Endothelial cell of umbilical vein (primary cell): Measurements from ENCODE around the gene YTHDF2. TPM values are rescaled to one million over a fixed set of nuclear protein-coding genes. Genes with fewer than 3 reads are reported as not detected.

Source experiments
- BruUV-seq: library from RNA; stranded (reverse); fragments of 400-500 nt; replicated peaks from 2 replicates; lab custom pipeline; 2021; lab: Mats Ljungman, UMichigan
- CTCF ChIA-PET: fragments of 300-600, 350-600 bp; sonication (Branson Sonifier 250); formaldehyde crosslinking; loops from one replicate; lab custom pipeline; 2021; ENCODE audit warnings: antibody characterized with exemption, inconsistent platforms; lab: Charles Lee
- POLR2A ChIA-PET: fragments of 300-600, 350-600 bp; sonication (Branson Sonifier 250); formaldehyde crosslinking; loops from one replicate; lab custom pipeline; 2021; ENCODE audit warnings: antibody characterized with exemption, inconsistent platforms; lab: Charles Lee
- DNase-seq: peaks from one replicate; pipeline ENCODE4 v3.0.0-alpha.2; 2011; ENCODE audit warnings: low read depth, low spot score
- FAIRE-seq: peaks from 2 replicates; lab custom pipeline; 2011; peaks lifted over from hg19 to GRCh38; lab: Jason Lieb, UNC
- H2AFZ ChIP-seq: 2 replicates; pipeline ENCODE4 v1.6.0; 2012; ENCODE audit warnings: low read depth, low read length, control low read depth, inconsistent platforms
- H3K27ac ChIP-seq: 2 replicates; pipeline ENCODE4 v1.5.1; 2011; ENCODE audit warnings: low read depth, mild to moderate bottlenecking, control low read depth, low read length, moderate library complexity; ENCODE audit not compliant: insufficient read depth
- H3K27me3 ChIP-seq, 2 experiments: 2 replicates each; pipeline versions ENCODE4 v1.6.0 to v1.6.1; 2011; ENCODE audit warnings: low read length in 2 of 2, mixed read lengths in 1 of 2; ENCODE audit not compliant: control insufficient read depth in 2 of 2, insufficient read depth in 2 of 2
- H3K36me3 ChIP-seq, 2 experiments: 2 replicates in 1 of 2; 3 replicates in 1 of 2; pipeline ENCODE4 v1.5.1; 2011; ENCODE audit warnings: low read length in 2 of 2, mild to moderate bottlenecking in 1 of 2, moderate library complexity in 1 of 2; ENCODE audit not compliant: control insufficient read depth in 2 of 2, insufficient read depth in 2 of 2; ENCODE audit errors: extremely low read depth in 1 of 2
- H3K4me1 ChIP-seq: 3 replicates; pipeline ENCODE4 v1.5.1; 2011; ENCODE audit warnings: mild to moderate bottlenecking, low read length; ENCODE audit not compliant: control insufficient read depth, insufficient read depth; ENCODE audit errors: extremely low read depth
- H3K4me2 ChIP-seq: 2 replicates; pipeline ENCODE4 v1.6.1; 2011; ENCODE audit warnings: low read length, control low read depth, mixed read lengths; ENCODE audit not compliant: insufficient read depth
- H3K4me3 ChIP-seq, 3 experiments: fragments of 200-600 bp in 1 of 3; sonication (generic), shearing (Covaris generic) in 1 of 3; replicated peaks in 1 of 3; 2 replicates each; pipeline ENCODE4 v1.5.1; 2011 to 2016; ENCODE audit warnings: control low read depth in 3 of 3, low read length in 3 of 3, mild to moderate bottlenecking in 2 of 3, inconsistent platforms in 1 of 3, low read depth in 1 of 3, moderate library complexity in 1 of 3; ENCODE audit not compliant: insufficient read depth in 1 of 3
- H3K79me2 ChIP-seq: 2 replicates; pipeline ENCODE4 v1.6.0; 2012; ENCODE audit warnings: low read length, inconsistent platforms; ENCODE audit not compliant: control insufficient read depth, insufficient read depth
- H3K9ac ChIP-seq: replicated peaks from 2 replicates; pipeline ENCODE3; 2011; ENCODE audit warnings: low read length, control low read depth; ENCODE audit not compliant: insufficient read depth; ENCODE audit errors: extremely low read depth
- H3K9me1 ChIP-seq: replicated peaks from 3 replicates; pipeline ENCODE4 v1.6.0; 2011; ENCODE audit warnings: mild to moderate bottlenecking, low read length; ENCODE audit not compliant: control insufficient read depth, insufficient read depth; ENCODE audit errors: extremely low read depth
- H3K9me3 ChIP-seq: replicated peaks from 2 replicates; pipeline ENCODE4 v1.5.1; 2012; ENCODE audit warnings: low read length, inconsistent platforms; ENCODE audit not compliant: control insufficient read depth, insufficient read depth
- H4K20me1 ChIP-seq: replicated peaks from 2 replicates; pipeline ENCODE3; 2011; ENCODE audit warnings: mild to moderate bottlenecking, low read length; ENCODE audit not compliant: control insufficient read depth, insufficient read depth; ENCODE audit errors: extremely low read depth
- EZH2 ChIP-seq: IDR thresholded peaks from 2 replicates; pipeline ENCODE4 v1.6.1; 2012; ENCODE audit warnings: borderline replicate concordance, low read depth, mild to moderate bottlenecking, moderate library complexity, low read length, inconsistent platforms; ENCODE audit not compliant: severe bottlenecking
- FOS ChIP-seq: IDR thresholded peaks from 2 replicates; pipeline ENCODE4 v1.6.1; 2011; ENCODE audit warnings: mild to moderate bottlenecking, low read length, moderate library complexity, borderline replicate concordance; ENCODE audit not compliant: insufficient read depth
- GATA2 ChIP-seq: IDR thresholded peaks from 2 replicates; pipeline ENCODE4 v1.7.0; 2011; ENCODE audit warnings: low read depth, mild to moderate bottlenecking, moderate library complexity, mixed read lengths, low read length; ENCODE audit not compliant: insufficient read length, insufficient read depth
- JUN ChIP-seq: IDR thresholded peaks from 2 replicates; pipeline ENCODE4 v1.6.1; 2011; ENCODE audit warnings: borderline replicate concordance, low read depth; ENCODE audit not compliant: insufficient read length, insufficient read depth
- MYC ChIP-seq: IDR thresholded peaks from one replicate; pipeline ENCODE4 v1.6.1; 2011; ENCODE audit warnings: mild to moderate bottlenecking, low read depth, low read length
- POLR2A ChIP-seq: IDR thresholded peaks from 2 replicates; pipeline ENCODE4 v1.6.1; 2012; ENCODE audit warnings: low read depth, mild to moderate bottlenecking, control low read depth, low read length
- POLR2AphosphoS5 ChIP-seq: IDR thresholded peaks from 2 replicates; pipeline ENCODE4 v1.6.1; 2012; ENCODE audit warnings: low read depth, mild to moderate bottlenecking, control low read depth, low read length, moderate library complexity; ENCODE audit not compliant: insufficient read depth
- dilution Hi-C: fragments of 300-500 bp; cut with MboI; formaldehyde crosslinking; loops from one replicate; pipeline ENCODE4 v1.15.0; 2019; ENCODE audit warnings: low sequenced_read_pairs; ENCODE audit not compliant: extremely low pct_ligation_motif_present
- intact Hi-C: fragments of 100-400 bp; cut with micrococcal nuclease; formaldehyde crosslinking; loops from one replicate; pipeline ENCODE4 v1.10.0; 2022
- polyA plus RNA-seq, 4 experiments: library from polyadenylated mRNA; depleted of rRNA in 3 of 4; stranded (reverse) in 3 of 4; unstranded in 1 of 4; fragments of >200 nt; gene quantifications; 2 replicates each; pipeline versions ENCODE4 v1.2.1 to v1.2.3, GENCODE V29; 2011 to 2012; ENCODE audit warnings: missing spikeins in 1 of 4
- total RNA-seq: library from RNA; stranded (reverse); gene quantifications from 2 replicates; pipeline ENCODE4 v1.2.3, GENCODE V29; 2021
- TF ChIP-seq, protein P1 (sequence below), 2 donors: IDR thresholded peaks; 1 replicate in 1 of 2; 2 replicates in 1 of 2; pipeline ENCODE4 v1.5.1; 2011; ENCODE audit warnings: low read length in 2 of 2, mild to moderate bottlenecking in 2 of 2, moderate library complexity in 2 of 2, control low read depth in 1 of 2, inconsistent platforms in 1 of 2, low read depth in 1 of 2; ENCODE audit not compliant: insufficient read depth in 1 of 2; ENCODE audit errors: extremely low read depth in 1 of 2
- TF ChIP-seq, protein P2 (sequence below): IDR thresholded peaks from 2 replicates; pipeline ENCODE4 v1.6.1; 2011; ENCODE audit not compliant: insufficient read depth, insufficient read length

The YTHDF2 gene
- total and polyA plus RNA-seq, 2 donors (not counting 3 experiments of a cell fraction or from before 2014, with no cell fraction given) = 72.4 to 105 TPM

DNA sequence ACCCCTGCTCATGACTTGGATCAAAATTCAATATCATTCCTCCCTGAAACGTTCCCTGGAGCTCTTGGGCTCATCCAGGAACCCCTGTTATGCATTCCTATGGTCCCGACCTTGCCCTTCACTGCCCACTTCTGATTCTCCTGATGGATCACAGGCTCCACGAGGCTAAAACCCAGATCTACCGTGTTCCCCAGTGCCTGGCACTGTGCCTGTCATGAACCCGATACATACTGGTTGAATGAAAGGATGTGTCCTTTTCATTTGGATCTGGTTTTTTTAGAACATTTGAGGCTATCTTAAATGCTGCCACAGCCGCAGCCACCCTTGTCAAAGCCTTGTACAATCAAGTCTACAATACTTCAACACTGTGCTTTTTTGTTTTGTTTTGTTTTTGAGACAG lies 53.1 kb downstream of the YTHDF2 start:
- intact Hi-C loops (no loop called here), dilution Hi-C loops (no loop called here)
- no TSS peak for BruUV-seq
- no peaks in the 10 kb centered on the region for H4K20me1 ChIP-seq
- H3K9me3 ChIP-seq = no peaks in the 10 kb centered on the region
- ChIA-PET POLR2A (no interaction called here), CTCF (no interaction called here)
- no peaks in the 10 kb centered on the region for H3K4me1 ChIP-seq
- DNase-seq = no peak
- TF ChIP-seq, protein P1, sequence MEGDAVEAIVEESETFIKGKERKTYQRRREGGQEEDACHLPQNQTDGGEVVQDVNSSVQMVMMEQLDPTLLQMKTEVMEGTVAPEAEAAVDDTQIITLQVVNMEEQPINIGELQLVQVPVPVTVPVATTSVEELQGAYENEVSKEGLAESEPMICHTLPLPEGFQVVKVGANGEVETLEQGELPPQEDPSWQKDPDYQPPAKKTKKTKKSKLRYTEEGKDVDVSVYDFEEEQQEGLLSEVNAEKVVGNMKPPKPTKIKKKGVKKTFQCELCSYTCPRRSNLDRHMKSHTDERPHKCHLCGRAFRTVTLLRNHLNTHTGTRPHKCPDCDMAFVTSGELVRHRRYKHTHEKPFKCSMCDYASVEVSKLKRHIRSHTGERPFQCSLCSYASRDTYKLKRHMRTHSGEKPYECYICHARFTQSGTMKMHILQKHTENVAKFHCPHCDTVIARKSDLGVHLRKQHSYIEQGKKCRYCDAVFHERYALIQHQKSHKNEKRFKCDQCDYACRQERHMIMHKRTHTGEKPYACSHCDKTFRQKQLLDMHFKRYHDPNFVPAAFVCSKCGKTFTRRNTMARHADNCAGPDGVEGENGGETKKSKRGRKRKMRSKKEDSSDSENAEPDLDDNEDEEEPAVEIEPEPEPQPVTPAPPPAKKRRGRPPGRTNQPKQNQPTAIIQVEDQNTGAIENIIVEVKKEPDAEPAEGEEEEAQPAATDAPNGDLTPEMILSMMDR (IDR thresholded peaks at IDR 0.05; ENCODE audit: extremely low read depth in 1 of 2, insufficient read depth in 1 of 2, low read depth in 1 of 2, low read length in 2 of 2) = no peak
- TF ChIP-seq GATA2 (no peak), POLR2AphosphoS5 (no peak), FOS (no peak), MYC (no peak), POLR2A (no peak), EZH2 (no peak), JUN (no peak)
- TF ChIP-seq, protein P2, sequence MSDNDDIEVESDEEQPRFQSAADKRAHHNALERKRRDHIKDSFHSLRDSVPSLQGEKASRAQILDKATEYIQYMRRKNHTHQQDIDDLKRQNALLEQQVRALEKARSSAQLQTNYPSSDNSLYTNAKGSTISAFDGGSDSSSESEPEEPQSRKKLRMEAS = no peak
- H3K79me2 ChIP-seq = no peaks in the 10 kb centered on the region
- no peak overlapping the region for H3K4me3 ChIP-seq
- no peak overlapping the region for H2AFZ ChIP-seq
- no peak overlapping the region for H3K4me2 ChIP-seq
- H3K27me3 ChIP-seq = peaks cover 0 to 2% of the 10 kb centered on the region in 2 experiments
- H3K36me3 ChIP-seq = no peaks in the 10 kb centered on the region
- no peak overlapping the region for H3K9ac ChIP-seq
- no peaks in the 10 kb centered on the region for H3K9me1 ChIP-seq
- no peak for FAIRE-seq
- H3K27ac ChIP-seq = no peak overlapping the region
